Astrocyte (in vitro differentiated cells and primary cell): ENCODE measurements around the gene MYH10. TPM values are rescaled to one million over a fixed set of nuclear protein-coding genes. Genes with fewer than 3 reads are reported as not detected.
A peak's percentile ranks its signal among the peaks of the same experiment; 100 is the strongest.

Experiments used
- DNase-seq: peaks from one replicate; pipeline ENCODE4 v3.0.0-alpha.2; 2010; ENCODE audit warnings: low read depth
- FAIRE-seq: peaks from 2 replicates; lab custom pipeline; 2011; peaks lifted over from hg19 to GRCh38; lab: Jason Lieb, UNC
- H2AFZ ChIP-seq: 2 replicates; pipeline ENCODE4 v1.6.0; 2012; ENCODE audit warnings: low read depth, low read length, inconsistent platforms
- H3K27ac ChIP-seq: 2 replicates; pipeline ENCODE4 v1.5.1; 2011; ENCODE audit warnings: low read depth, low read length, inconsistent platforms
- H3K27me3 ChIP-seq: 2 replicates; pipeline ENCODE4 v1.6.0; 2011; ENCODE audit warnings: low read length, inconsistent platforms; ENCODE audit not compliant: insufficient read depth
- H3K36me3 ChIP-seq: 2 replicates; pipeline ENCODE4 v1.5.1; 2011; ENCODE audit warnings: low read length, inconsistent platforms; ENCODE audit not compliant: insufficient read depth
- H3K4me1 ChIP-seq: 2 replicates; pipeline ENCODE4 v1.5.1; 2011; ENCODE audit warnings: low read length, inconsistent platforms; ENCODE audit not compliant: insufficient read depth
- H3K4me2 ChIP-seq: 2 replicates; pipeline ENCODE4 v1.6.0; 2012; ENCODE audit warnings: low read length, inconsistent platforms
- H3K4me3 ChIP-seq: 2 replicates; pipeline ENCODE4 v1.5.1; 2011; ENCODE audit warnings: low read depth, mild to moderate bottlenecking, low read length, inconsistent platforms; ENCODE audit not compliant: insufficient read depth
- H3K79me2 ChIP-seq: 2 replicates; pipeline ENCODE4 v1.6.0; 2012; ENCODE audit warnings: mild to moderate bottlenecking, low read length, inconsistent platforms; ENCODE audit not compliant: insufficient read depth
- H3K9ac ChIP-seq: 2 replicates; pipeline ENCODE4 v1.6.0; 2012; ENCODE audit warnings: mild to moderate bottlenecking, low read length, inconsistent platforms
- H3K9me3 ChIP-seq: 2 replicates; pipeline ENCODE4 v1.5.1; 2012; ENCODE audit warnings: low read depth, mild to moderate bottlenecking, low read length, inconsistent platforms; ENCODE audit not compliant: insufficient read depth
- H4K20me1 ChIP-seq: 2 replicates; pipeline ENCODE4 v1.6.0; 2012; ENCODE audit warnings: low read length, inconsistent platforms; ENCODE audit not compliant: insufficient read depth
- H3K27ac Mint-ChIP-seq: one replicate; pipeline ENCODE4 v1.8.0; 2021; ENCODE audit warnings: mild to moderate bottlenecking, mixed read lengths; ENCODE audit not compliant: unreplicated experiment
- H3K27me3 Mint-ChIP-seq: one replicate; pipeline ENCODE4 v1.8.0; 2021; ENCODE audit warnings: low read depth, mixed read lengths; ENCODE audit not compliant: unreplicated experiment
- H3K36me3 Mint-ChIP-seq: one replicate; pipeline ENCODE4 v1.8.0; 2021; ENCODE audit warnings: low read depth, mixed read lengths; ENCODE audit not compliant: unreplicated experiment
- H3K4me1 Mint-ChIP-seq: one replicate; pipeline ENCODE4 v1.8.0; 2021; ENCODE audit warnings: low read depth, mixed read lengths; ENCODE audit not compliant: unreplicated experiment
- H3K4me3 Mint-ChIP-seq: one replicate; pipeline ENCODE4 v1.8.0; 2021; ENCODE audit warnings: mild to moderate bottlenecking, moderate library complexity, mixed read lengths; ENCODE audit not compliant: unreplicated experiment
- H3K9me3 Mint-ChIP-seq: one replicate; pipeline ENCODE4 v1.8.0; 2021; ENCODE audit warnings: mild to moderate bottlenecking, mixed read lengths; ENCODE audit not compliant: unreplicated experiment
- CTCF ChIP-seq: IDR thresholded peaks from 2 replicates; pipeline ENCODE4 v1.5.1; 2011; ENCODE audit warnings: low read depth, mild to moderate bottlenecking, inconsistent platforms, low read length, moderate library complexity; ENCODE audit not compliant: insufficient read depth
- EZH2 ChIP-seq: IDR thresholded peaks from 2 replicates; pipeline ENCODE4 v1.6.1; 2012; ENCODE audit warnings: mild to moderate bottlenecking, low read length, inconsistent platforms; ENCODE audit not compliant: insufficient read depth
- total RNA-seq: library from RNA; stranded (reverse); gene quantifications from 2 replicates; pipeline ENCODE4 v1.2.1, GENCODE V29; 2021

MYH10 gene
- total RNA-seq, 1 donor from 2014 or later: 150 TPM

- no peak overlapping the region for H3K4me3 Mint-ChIP-seq
- H3K4me2 ChIP-seq: no peak overlapping the region
- no peaks in the 10 kb centered on the region for H3K4me1 ChIP-seq
- TF ChIP-seq CTCF (no peak), EZH2 (no peak)
- no peak overlapping the region for H3K9ac ChIP-seq
- FAIRE-seq: no peak
- H4K20me1 ChIP-seq: peaks cover 78% of the 10 kb centered on the region
- peaks cover 84% of the 10 kb centered on the region for H3K79me2 ChIP-seq
- no peak overlapping the region for H3K27ac Mint-ChIP-seq
- H3K4me1 Mint-ChIP-seq: peaks cover 4% of the 10 kb centered on the region
- peaks cover 74% of the 10 kb centered on the region for H3K36me3 ChIP-seq
- H3K27ac ChIP-seq: no peak overlapping the region
- no peak for DNase-seq
- no peak overlapping the region for H2AFZ ChIP-seq
- H3K4me3 ChIP-seq: no peak overlapping the region
- H3K27me3 Mint-ChIP-seq: no peaks in the 10 kb centered on the region
- no peaks in the 10 kb centered on the region for H3K9me3 ChIP-seq
- no peaks in the 10 kb centered on the region for H3K9me3 Mint-ChIP-seq
- no peaks in the 10 kb centered on the region for H3K27me3 ChIP-seq
- H3K36me3 Mint-ChIP-seq: peaks cover 21% of the 10 kb centered on the region
Observed at GRCh38 chr17:8458128-8458527, 172.4 kb downstream of the MYH10 start.

GRCh38 chr17:8455665-8456209 lies 174.8 kb downstream of the MYH10 start:
- H3K4me1 Mint-ChIP-seq: no peaks in the 10 kb centered on the region
- Histone ChIP-seq H3K9me3 (no peaks in the 10 kb centered on the region), H2AFZ (no peak overlapping the region), H3K27ac (no peak overlapping the region), H3K27me3 (no peaks in the 10 kb centered on the region), H3K79me2 (peaks cover 73% of the 10 kb centered on the region), H3K9ac (no peak overlapping the region), H3K4me2 (no peak overlapping the region), H4K20me1 (peaks cover 75% of the 10 kb centered on the region), H3K4me3 (no peak overlapping the region), H3K36me3 (peaks cover 71% of the 10 kb centered on the region), H3K4me1 (no peaks in the 10 kb centered on the region)
- H3K4me3 Mint-ChIP-seq: no peak overlapping the region
- peak; percentile 64 for FAIRE-seq
- H3K36me3 Mint-ChIP-seq: peaks cover 15% of the 10 kb centered on the region
- no peaks in the 10 kb centered on the region for H3K9me3 Mint-ChIP-seq
- H3K27me3 Mint-ChIP-seq: no peaks in the 10 kb centered on the region
- TF ChIP-seq CTCF (no peak), EZH2 (no peak)
- no peak overlapping the region for H3K27ac Mint-ChIP-seq
- DNase-seq: no peak

GRCh38 chr17:8453326-8453725 lies 177.2 kb downstream of the MYH10 start:
- Histone ChIP-seq H3K27me3 (no peaks in the 10 kb centered on the region), H2AFZ (no peak overlapping the region), H4K20me1 (peaks cover 66% of the 10 kb centered on the region), H3K9me3 (no peaks in the 10 kb centered on the region), H3K4me1 (no peaks in the 10 kb centered on the region), H3K9ac (no peak overlapping the region), H3K79me2 (peaks cover 54% of the 10 kb centered on the region), H3K4me2 (no peak overlapping the region), H3K27ac (no peak overlapping the region), H3K4me3 (no peak overlapping the region), H3K36me3 (peaks cover 72% of the 10 kb centered on the region)
- no peaks in the 10 kb centered on the region for H3K9me3 Mint-ChIP-seq
- H3K27ac Mint-ChIP-seq: no peak overlapping the region
- DNase-seq (no peak), FAIRE-seq (no peak)
- peaks cover 21% of the 10 kb centered on the region for H3K36me3 Mint-ChIP-seq
- no peaks in the 10 kb centered on the region for H3K27me3 Mint-ChIP-seq
- H3K4me1 Mint-ChIP-seq: no peaks in the 10 kb centered on the region
- TF ChIP-seq CTCF: no peak
- no peak for TF ChIP-seq EZH2
- H3K4me3 Mint-ChIP-seq: no peak overlapping the region
